GM18505 (cell line): Measurements from ENCODE around the gene FAF1.
"Not testable (repeated sequence)": the region's sequence is repeated elsewhere in the genome, so short reads cannot be mapped to it uniquely, and the experiment has no call there.

Experiments
- ATAC-seq: cut with Tn5 transposase; IDR thresholded peaks from one replicate; pipeline ENCODE4 v1.9.1; 2021; ENCODE audit not compliant: unreplicated experiment
- POLR2A ChIP-seq: IDR thresholded peaks from 4 replicates; pipeline ENCODE4 v1.6.1; 2011; ENCODE audit warnings: borderline replicate concordance; ENCODE audit not compliant: insufficient read depth, insufficient read length; ENCODE audit errors: extremely low read depth

FAF1 gene

GRCh38 chr1:50822035-50822776, 137.9 kb downstream of the FAF1 start:
- ATAC-seq = no peak

DNA sequence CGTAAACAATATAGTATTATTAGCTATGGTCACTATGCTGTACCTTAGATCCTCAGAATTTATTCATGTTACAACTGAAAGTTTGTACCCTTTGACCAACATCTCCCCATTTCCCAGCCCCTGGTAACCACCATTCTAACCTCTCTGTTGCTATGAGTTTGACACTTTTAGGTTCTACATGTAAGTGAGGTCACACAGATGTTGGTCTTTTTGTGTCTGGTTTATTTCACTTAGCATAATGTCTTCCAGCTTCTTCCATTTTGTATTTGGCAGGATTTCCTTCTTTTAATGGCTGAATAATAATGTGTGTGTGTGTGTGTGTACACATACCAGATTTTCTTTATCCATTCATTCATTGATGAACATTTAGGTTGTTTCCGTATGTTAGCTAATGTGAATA, 139.5 kb downstream of the FAF1 start:
- ATAC-seq = no peak
- TF ChIP-seq POLR2A = no peak

More at GRCh38 chr1:50822035-50822776, 137.9 kb downstream of the FAF1 start:
- TF ChIP-seq POLR2A = no peak

DNA sequence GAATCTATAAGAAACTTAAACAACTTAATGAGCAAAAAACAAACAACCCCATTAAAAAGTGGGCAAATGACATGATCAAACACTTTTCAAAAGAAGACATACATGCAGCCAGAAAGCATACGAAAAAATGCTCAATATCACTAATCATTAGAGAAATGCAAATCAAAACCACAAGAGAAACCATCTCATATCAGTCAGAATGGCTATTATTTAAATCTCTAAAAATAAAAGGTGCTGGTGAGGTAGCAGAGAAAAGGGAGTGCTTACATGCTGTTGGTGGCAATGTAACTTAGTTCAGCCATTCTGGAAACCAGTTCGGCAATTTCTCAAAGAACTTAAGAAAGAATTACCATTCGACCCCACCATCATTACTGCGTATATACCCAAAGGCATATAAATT, 147.7 kb downstream of the FAF1 start:
- ATAC-seq = no peak
- no peak for TF ChIP-seq POLR2A

DNA sequence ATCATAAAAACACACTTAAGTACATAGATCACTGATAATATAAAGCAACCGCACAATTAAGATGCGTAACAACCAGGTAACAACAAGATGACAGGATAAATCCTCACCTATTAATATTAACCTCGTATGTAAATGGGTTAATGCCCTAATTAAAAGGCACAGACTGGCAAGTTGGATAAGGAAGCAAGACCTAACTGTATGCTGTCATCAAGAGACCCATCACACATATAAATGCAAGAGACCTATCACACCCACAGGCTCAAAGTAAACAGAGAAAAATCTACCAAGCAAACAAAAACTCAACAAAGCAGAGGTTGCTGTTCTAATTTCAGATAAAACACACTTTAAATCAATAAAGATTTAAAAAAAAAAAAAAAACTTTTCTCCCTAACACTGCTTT, 151.8 kb downstream of the FAF1 start:
- no peak for ATAC-seq
- TF ChIP-seq POLR2A = no peak

DNA sequence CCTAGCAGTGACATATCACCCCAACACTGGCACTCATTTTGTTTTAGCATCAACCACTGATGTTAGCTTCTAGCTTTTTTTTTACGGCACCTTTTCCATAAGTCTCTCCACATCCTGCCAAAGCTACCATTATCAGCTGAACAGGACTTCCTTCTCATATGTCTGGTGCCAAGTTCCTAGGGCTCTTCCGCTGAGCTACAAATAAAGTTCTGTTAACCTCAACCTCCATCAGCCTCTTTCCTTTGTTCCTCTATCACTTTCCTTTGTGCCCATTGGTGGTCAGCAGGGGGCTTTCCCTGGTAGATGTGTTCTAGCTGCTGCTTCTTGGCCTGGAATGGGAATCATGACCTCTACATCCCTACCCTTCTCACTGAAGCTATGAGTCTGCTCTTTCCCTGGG, 163.8 kb downstream of the FAF1 start:
- TF ChIP-seq POLR2A = no peak
- no peak for ATAC-seq

DNA sequence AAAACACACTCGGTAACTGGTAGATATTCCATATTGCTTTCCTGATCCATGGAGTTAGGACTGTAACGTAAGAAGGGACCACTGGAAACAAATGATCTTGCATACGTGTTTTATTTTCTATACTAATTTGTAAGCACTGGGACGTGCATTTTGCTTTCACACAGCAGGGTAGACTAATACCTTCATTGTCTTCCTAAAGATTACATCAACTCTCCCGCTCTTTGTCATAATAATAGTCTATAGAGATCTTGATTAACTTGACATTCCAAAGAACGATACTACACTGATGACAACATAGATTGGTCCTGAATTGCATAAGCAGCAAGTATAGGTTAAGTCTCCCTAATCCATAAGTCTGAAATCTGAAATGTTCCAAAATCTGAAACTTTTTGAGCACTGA, 166.5 kb downstream of the FAF1 start:
- no peak for TF ChIP-seq POLR2A
- ATAC-seq = no peak

GRCh38 chr1:50787266-50787665, 172.8 kb downstream of the FAF1 start:
- ATAC-seq = no peak
- no peak for TF ChIP-seq POLR2A

GRCh38 chr1:50783286-50783685, 176.8 kb downstream of the FAF1 start:
- no peak for TF ChIP-seq POLR2A
- no peak for ATAC-seq

DNA sequence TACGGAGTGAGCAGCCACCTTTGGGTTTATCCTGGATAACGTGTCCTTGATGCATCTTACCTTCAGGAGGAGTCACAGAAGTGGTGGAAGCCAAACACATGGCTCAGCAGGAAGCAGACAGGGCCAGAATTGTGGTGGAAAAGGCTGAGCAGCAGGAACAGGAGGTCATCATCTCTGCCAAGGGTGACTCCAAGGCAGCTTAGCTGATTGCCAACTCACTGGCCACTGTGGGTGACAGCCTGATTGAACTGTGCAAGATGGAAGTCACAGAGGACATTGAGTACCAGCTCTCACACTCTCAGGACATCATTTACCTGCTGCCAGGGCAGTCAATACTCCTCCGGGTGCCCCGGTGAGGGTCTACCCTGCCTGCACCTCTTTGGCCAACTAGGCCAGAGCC, 179.3 kb downstream of the FAF1 start:
- TF ChIP-seq POLR2A = no peak
- no peak for ATAC-seq

GRCh38 chr1:50779801-50780200, 180.3 kb downstream of the FAF1 start:
- ATAC-seq = no peak

GRCh38 chr1:50775740-50776139, 184.3 kb downstream of the FAF1 start:
- no peak for ATAC-seq
- TF ChIP-seq POLR2A = no peak

More at GRCh38 chr1:50779801-50780200, 180.3 kb downstream of the FAF1 start:
- TF ChIP-seq POLR2A = no peak

GRCh38 chr1:50774759-50775351, 185.2 kb downstream of the FAF1 start:
- ATAC-seq = no peak
- no peak for TF ChIP-seq POLR2A

GRCh38 chr1:50766688-50767087, 193.4 kb downstream of the FAF1 start:
- no peak for TF ChIP-seq POLR2A
- no peak for ATAC-seq

DNA sequence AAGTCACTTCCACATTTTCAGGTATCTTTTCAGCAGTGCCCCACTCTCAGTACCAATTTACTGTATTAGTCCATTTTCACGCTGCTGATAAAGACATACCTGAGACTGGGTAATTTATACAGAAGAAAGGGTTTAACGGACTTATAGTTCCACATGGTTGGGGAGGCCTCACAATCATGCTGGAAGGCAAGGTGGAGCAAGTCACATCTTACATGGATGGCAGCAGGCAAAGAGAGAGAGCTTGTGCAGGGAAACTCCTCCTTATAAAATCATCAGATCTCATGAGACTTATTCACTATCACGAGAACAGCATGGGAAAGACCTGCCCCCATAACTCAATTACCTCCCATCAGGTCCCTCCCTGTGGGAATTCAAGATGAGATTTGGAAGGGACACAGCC, 203.5 kb downstream of the FAF1 start:
- ATAC-seq = not testable (repeated sequence)

GRCh38 chr1:50754764-50755163, 205.3 kb downstream of the FAF1 start:
- ATAC-seq = not testable (repeated sequence)
